ENCODE data around the gene RFC2.
"Not testable (repeated sequence)": the region's sequence is repeated elsewhere in the genome, so short reads cannot be mapped to it uniquely, and the experiment has no call there.

The RFC2 gene

GRCh38 chr7:74256491-74257408 is 2.6 kb upstream of the RFC2 start:
- H3K27ac Mint-ChIP-seq, result peak overlapping the region; percentile 86
- H3K36me3 Mint-ChIP-seq (ENCODE audit: low read depth), result peaks cover 11% of the 10 kb centered on the region
- peaks cover 38% of the 10 kb centered on the region for H3K4me1 Mint-ChIP-seq
- peak overlapping the region; percentile 96 for H3K4me3 Mint-ChIP-seq
- TF ChIP-seq, protein P1, sequence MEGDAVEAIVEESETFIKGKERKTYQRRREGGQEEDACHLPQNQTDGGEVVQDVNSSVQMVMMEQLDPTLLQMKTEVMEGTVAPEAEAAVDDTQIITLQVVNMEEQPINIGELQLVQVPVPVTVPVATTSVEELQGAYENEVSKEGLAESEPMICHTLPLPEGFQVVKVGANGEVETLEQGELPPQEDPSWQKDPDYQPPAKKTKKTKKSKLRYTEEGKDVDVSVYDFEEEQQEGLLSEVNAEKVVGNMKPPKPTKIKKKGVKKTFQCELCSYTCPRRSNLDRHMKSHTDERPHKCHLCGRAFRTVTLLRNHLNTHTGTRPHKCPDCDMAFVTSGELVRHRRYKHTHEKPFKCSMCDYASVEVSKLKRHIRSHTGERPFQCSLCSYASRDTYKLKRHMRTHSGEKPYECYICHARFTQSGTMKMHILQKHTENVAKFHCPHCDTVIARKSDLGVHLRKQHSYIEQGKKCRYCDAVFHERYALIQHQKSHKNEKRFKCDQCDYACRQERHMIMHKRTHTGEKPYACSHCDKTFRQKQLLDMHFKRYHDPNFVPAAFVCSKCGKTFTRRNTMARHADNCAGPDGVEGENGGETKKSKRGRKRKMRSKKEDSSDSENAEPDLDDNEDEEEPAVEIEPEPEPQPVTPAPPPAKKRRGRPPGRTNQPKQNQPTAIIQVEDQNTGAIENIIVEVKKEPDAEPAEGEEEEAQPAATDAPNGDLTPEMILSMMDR (IDR thresholded peaks at IDR 0.05), result no peak
- no peak for DNase-seq
- no peaks in the 10 kb centered on the region for H3K9me3 Mint-ChIP-seq
- H3K27me3 Mint-ChIP-seq (ENCODE audit: low read depth, poor library complexity), result no peaks in the 10 kb centered on the region

- peaks cover 38% of the 10 kb centered on the region for H3K4me1 Mint-ChIP-seq
- DNase-seq; H3K9me3 Mint-ChIP-seq; H3K27ac Mint-ChIP-seq; H3K27me3 Mint-ChIP-seq (ENCODE audit: low read depth, poor library complexity): not testable (repeated sequence)
- H3K36me3 Mint-ChIP-seq (ENCODE audit: low read depth), result peaks cover 20% of the 10 kb centered on the region
- H3K4me3 Mint-ChIP-seq, result peak overlapping the region; percentile 96
Measured at GRCh38 chr7:74255461-74255860, 1.3 kb upstream of the RFC2 start.

DNA sequence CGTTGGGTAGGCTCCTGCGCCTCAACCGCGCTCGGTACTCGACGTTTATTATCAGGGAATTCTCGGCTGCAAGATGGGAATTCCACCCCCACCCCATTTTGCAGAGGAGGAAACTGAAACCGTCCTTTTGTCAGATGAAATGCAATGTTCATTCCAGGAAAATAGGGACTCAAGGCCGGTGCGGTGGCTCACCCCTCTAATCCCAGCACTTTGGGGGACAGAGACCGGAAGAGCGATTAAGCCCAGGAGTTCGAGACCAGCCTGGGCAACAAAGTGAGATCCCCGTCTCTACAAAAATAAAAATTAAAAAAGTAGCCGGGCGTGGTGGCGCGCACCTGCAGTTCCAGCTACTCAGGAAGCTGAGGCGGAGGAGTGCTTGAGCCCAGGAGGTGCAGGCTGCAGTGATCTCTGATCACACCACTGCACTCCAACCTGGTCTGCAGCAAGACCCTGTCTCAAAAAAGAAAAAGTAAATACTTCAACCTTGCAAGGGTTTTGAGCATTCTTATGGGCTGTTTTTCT is 720 bp upstream of the RFC2 start:
- no peak for DNase-seq
- no peaks in the 10 kb centered on the region for H3K27me3 Mint-ChIP-seq (ENCODE audit: low read depth, poor library complexity)

DNA sequence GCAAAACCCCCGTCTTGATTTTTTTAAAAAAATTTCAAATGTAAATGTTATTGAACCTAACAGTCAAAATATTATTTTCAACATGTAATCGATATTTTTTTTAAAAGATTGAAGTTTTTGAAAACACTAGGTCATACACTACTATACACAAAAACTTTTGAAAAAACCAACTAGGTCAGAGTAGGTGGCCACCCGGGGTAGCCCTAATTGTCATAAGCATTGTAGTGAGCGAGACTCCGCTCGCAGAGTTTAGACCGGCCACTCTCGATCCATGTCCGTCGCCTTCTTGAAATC is 417 bp downstream of the RFC2 start:
- peak overlapping the region; percentile 99 for H3K27ac Mint-ChIP-seq
- TF ChIP-seq, protein P1 (IDR thresholded peaks at IDR 0.05), result no peak
- H3K9me3 Mint-ChIP-seq, result no peaks in the 10 kb centered on the region
- peak overlapping the region; percentile 96 for H3K4me3 Mint-ChIP-seq
- H3K36me3 Mint-ChIP-seq (ENCODE audit: low read depth), result peaks cover 36% of the 10 kb centered on the region
- DNase-seq, result no peak
- H3K4me1 Mint-ChIP-seq, result peaks cover 30% of the 10 kb centered on the region
- no peaks in the 10 kb centered on the region for H3K27me3 Mint-ChIP-seq (ENCODE audit: low read depth, poor library complexity)

More for the DNA sequence above, 720 bp upstream of the RFC2 start:
- Mint-ChIP-seq H3K27ac (peak overlapping the region; percentile 99), H3K4me1 (peaks cover 35% of the 10 kb centered on the region), H3K36me3 (ENCODE audit: low read depth) (peaks cover 25% of the 10 kb centered on the region), H3K9me3 (no peaks in the 10 kb centered on the region), H3K4me3 (peak overlapping the region; percentile 96)
- TF ChIP-seq, protein P1 (IDR thresholded peaks at IDR 0.05), result no peak

GRCh38 chr7:74253331-74253730 is 868 bp downstream of the RFC2 start:
- peaks cover 41% of the 10 kb centered on the region for H3K36me3 Mint-ChIP-seq (ENCODE audit: low read depth)
- TF ChIP-seq, protein P1 (IDR thresholded peaks at IDR 0.05), result no peak
- peaks cover 30% of the 10 kb centered on the region for H3K4me1 Mint-ChIP-seq
- H3K4me3 Mint-ChIP-seq, result peak overlapping the region; percentile 96
- H3K27ac Mint-ChIP-seq, result no peak overlapping the region
- DNase-seq, result no peak
- no peaks in the 10 kb centered on the region for H3K9me3 Mint-ChIP-seq
- no peaks in the 10 kb centered on the region for H3K27me3 Mint-ChIP-seq (ENCODE audit: low read depth, poor library complexity)

GRCh38 chr7:74252893-74253292 is 1.3 kb downstream of the RFC2 start:
- Mint-ChIP-seq H3K4me1 (peaks cover 30% of the 10 kb centered on the region), H3K4me3 (peak overlapping the region; percentile 96), H3K27ac (no peak overlapping the region), H3K9me3 (no peaks in the 10 kb centered on the region), H3K36me3 (ENCODE audit: low read depth) (peaks cover 45% of the 10 kb centered on the region), H3K27me3 (ENCODE audit: low read depth, poor library complexity) (no peaks in the 10 kb centered on the region)
- no peak for DNase-seq
- TF ChIP-seq, protein P1 (IDR thresholded peaks at IDR 0.05), result no peak

GRCh38 chr7:74249058-74249457 is 5.1 kb downstream of the RFC2 start:
- not testable (repeated sequence) for DNase-seq; H3K9me3 Mint-ChIP-seq; H3K27ac Mint-ChIP-seq; H3K4me3 Mint-ChIP-seq; H3K27me3 Mint-ChIP-seq (ENCODE audit: low read depth, poor library complexity)
- Mint-ChIP-seq H3K4me1 (peaks cover 11% of the 10 kb centered on the region), H3K36me3 (ENCODE audit: low read depth) (peaks cover 57% of the 10 kb centered on the region)

Measured in nephron progenitor cell (in vitro differentiated cells).